Measurements from ENCODE around the gene PAK5.

PAK5 gene

DNA sequence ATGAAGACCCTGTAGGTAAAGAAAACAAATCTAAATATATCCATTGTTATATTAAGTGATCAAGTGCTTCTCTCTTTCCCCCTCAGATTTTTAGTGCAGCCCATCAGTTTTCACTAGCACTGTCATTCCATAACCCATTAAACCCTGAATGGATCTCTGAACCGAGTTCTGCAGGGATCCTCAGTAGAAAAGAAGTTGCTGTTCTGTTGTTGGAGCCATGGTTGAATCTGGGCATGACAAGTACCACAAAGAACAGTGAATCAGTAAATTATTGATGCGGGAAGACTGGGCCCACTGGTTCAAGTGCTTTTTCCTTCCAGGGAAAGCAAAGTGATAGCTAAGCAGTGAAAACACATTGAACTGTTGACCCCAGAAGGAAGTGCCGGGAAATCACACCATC lies 264.1 kb downstream of the PAK5 start:
- no peak overlapping the region for H3K27ac ChIP-seq (ENCODE audit: low read length)
- H3K36me3 ChIP-seq (ENCODE audit: control insufficient read depth, low read depth, low read length) = no peaks in the 10 kb centered on the region
- peak overlapping the region; percentile 12 for H3K4me3 ChIP-seq (ENCODE audit: low read length)
- H3K27me3 ChIP-seq (ENCODE audit: control insufficient read depth, insufficient read depth, low read length) = peaks cover 35% of the 10 kb centered on the region
- no peaks in the 10 kb centered on the region for H3K9me3 ChIP-seq (ENCODE audit: control insufficient read depth, low read depth, low read length)
- H3K4me1 ChIP-seq (ENCODE audit: control insufficient read depth, low read depth, low read length) = peaks cover 60% of the 10 kb centered on the region
- no peak overlapping the region for H3K9ac ChIP-seq (ENCODE audit: low read length)

GRCh38 chr20:9574181-9574580 lies 264.7 kb downstream of the PAK5 start:
- Histone ChIP-seq H3K9ac (ENCODE audit: low read length) (no peak overlapping the region), H3K27me3 (ENCODE audit: control insufficient read depth, insufficient read depth, low read length) (peaks cover 35% of the 10 kb centered on the region), H3K9me3 (ENCODE audit: control insufficient read depth, low read depth, low read length) (no peaks in the 10 kb centered on the region), H3K27ac (ENCODE audit: low read length) (no peak overlapping the region), H3K4me3 (ENCODE audit: low read length) (peak overlapping the region; percentile 12), H3K36me3 (ENCODE audit: control insufficient read depth, low read depth, low read length) (no peaks in the 10 kb centered on the region), H3K4me1 (ENCODE audit: control insufficient read depth, low read depth, low read length) (peaks cover 60% of the 10 kb centered on the region)

DNA sequence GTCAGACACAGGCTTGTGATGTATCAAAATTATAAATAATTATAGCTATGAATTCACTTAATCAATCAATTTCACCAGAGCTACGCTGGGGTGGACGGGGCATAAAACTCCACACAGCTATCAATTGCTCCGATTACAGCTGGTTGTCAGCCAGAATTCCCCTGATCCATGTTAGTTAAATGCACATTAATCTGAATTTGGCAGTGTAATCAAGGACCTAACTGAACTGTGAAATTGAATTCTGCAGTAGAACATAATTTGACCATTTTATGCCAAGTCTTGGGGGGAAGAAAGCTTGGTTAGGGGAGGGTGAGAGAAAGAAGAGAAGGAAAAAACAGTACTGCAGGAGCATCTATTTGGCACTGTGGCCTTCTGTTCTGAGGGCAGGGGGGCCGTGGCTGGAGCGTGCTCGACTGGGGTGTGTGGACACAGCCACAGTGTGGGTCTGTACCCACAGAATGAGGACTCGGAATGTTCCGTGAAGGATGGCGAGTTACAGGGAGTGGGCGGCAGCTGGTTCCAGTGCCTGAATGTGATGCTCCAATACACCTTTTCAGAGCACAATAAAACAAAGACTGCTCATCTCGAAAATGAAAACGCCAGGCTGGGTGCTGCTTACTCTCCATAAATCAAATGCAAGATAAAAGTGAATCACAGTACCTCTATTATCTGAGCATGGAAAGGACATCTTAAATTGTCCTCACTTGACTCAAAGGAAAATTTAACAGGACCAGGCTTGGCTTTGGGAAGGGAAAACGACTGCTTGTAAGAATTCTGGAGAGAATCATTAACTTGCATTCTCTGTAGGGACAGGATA lies 265.3 kb downstream of the PAK5 start:
- peaks cover 35% of the 10 kb centered on the region for H3K27me3 ChIP-seq (ENCODE audit: control insufficient read depth, insufficient read depth, low read length)
- peaks cover 60% of the 10 kb centered on the region for H3K4me1 ChIP-seq (ENCODE audit: control insufficient read depth, low read depth, low read length)
- no peaks in the 10 kb centered on the region for H3K36me3 ChIP-seq (ENCODE audit: control insufficient read depth, low read depth, low read length)
- peak overlapping the region; percentile 50 for H3K27ac ChIP-seq (ENCODE audit: low read length)
- no peaks in the 10 kb centered on the region for H3K9me3 ChIP-seq (ENCODE audit: control insufficient read depth, low read depth, low read length)
- H3K9ac ChIP-seq (ENCODE audit: low read length) = peak overlapping the region; percentile 65
- H3K4me3 ChIP-seq (ENCODE audit: low read length) = peak overlapping the region; percentile 12

DNA sequence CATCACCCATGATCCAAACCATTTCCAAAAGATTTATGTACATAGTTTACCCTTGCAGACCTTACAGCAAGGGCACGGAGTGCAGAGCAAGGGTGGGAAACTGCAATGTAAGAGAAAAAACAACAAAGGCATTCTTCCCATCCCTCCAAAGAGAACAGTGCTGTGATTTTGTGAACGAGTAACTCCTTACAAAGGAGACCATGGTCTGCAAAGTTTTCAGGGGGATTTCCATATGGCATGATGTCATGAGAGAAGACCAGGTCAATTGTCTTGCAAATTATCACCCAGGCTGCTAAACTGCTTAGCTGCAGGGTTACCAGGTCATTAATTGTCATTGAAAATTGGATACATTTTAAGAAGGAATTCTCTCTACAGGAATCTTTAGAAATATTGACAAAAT lies 266.2 kb downstream of the PAK5 start:
- H3K36me3 ChIP-seq (ENCODE audit: control insufficient read depth, low read depth, low read length) = no peaks in the 10 kb centered on the region
- peaks cover 35% of the 10 kb centered on the region for H3K27me3 ChIP-seq (ENCODE audit: control insufficient read depth, insufficient read depth, low read length)
- H3K9ac ChIP-seq (ENCODE audit: low read length) = peak overlapping the region; percentile 65
- peak overlapping the region; percentile 37 for H3K4me3 ChIP-seq (ENCODE audit: low read length)
- H3K9me3 ChIP-seq (ENCODE audit: control insufficient read depth, low read depth, low read length) = no peaks in the 10 kb centered on the region
- H3K27ac ChIP-seq (ENCODE audit: low read length) = peak overlapping the region; percentile 92
- H3K4me1 ChIP-seq (ENCODE audit: control insufficient read depth, low read depth, low read length) = peaks cover 60% of the 10 kb centered on the region

- H3K27ac ChIP-seq (ENCODE audit: low read length) = peak overlapping the region; percentile 92
- H3K36me3 ChIP-seq (ENCODE audit: control insufficient read depth, low read depth, low read length) = no peaks in the 10 kb centered on the region
- peaks cover 53% of the 10 kb centered on the region for H3K4me1 ChIP-seq (ENCODE audit: control insufficient read depth, low read depth, low read length)
- peak overlapping the region; percentile 65 for H3K9ac ChIP-seq (ENCODE audit: low read length)
- peaks cover 35% of the 10 kb centered on the region for H3K27me3 ChIP-seq (ENCODE audit: control insufficient read depth, insufficient read depth, low read length)
- peak overlapping the region; percentile 37 for H3K4me3 ChIP-seq (ENCODE audit: low read length)
- H3K9me3 ChIP-seq (ENCODE audit: control insufficient read depth, low read depth, low read length) = no peaks in the 10 kb centered on the region
These were observed 267.1 kb downstream of the PAK5 start for GRCh38 chr20:9571783-9572182.

DNA sequence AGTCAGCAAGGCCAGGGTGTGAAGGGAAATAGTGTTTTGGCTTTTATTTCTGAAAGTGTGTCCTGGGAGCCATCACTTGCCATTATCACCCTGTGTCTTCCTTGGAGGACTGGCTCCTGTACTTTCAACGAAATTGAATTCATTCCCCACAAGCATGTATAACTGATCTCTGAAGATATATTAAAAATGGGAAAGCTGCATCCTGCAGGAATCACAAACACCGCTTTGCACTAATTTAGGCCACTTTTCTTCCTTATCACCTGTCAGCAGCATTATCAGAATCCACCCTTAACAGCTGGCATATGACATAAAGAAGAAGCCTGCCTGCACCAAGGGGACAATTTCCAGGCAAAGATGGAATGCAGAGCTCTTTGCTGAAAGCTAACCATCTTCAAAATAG lies 268.3 kb downstream of the PAK5 start:
- H3K4me3 ChIP-seq (ENCODE audit: low read length) = no peak overlapping the region
- no peak overlapping the region for H3K27ac ChIP-seq (ENCODE audit: low read length)
- peaks cover 27% of the 10 kb centered on the region for H3K27me3 ChIP-seq (ENCODE audit: control insufficient read depth, insufficient read depth, low read length)
- H3K9me3 ChIP-seq (ENCODE audit: control insufficient read depth, low read depth, low read length) = no peaks in the 10 kb centered on the region
- no peaks in the 10 kb centered on the region for H3K36me3 ChIP-seq (ENCODE audit: control insufficient read depth, low read depth, low read length)
- peaks cover 45% of the 10 kb centered on the region for H3K4me1 ChIP-seq (ENCODE audit: control insufficient read depth, low read depth, low read length)
- no peak overlapping the region for H3K9ac ChIP-seq (ENCODE audit: low read length)

DNA sequence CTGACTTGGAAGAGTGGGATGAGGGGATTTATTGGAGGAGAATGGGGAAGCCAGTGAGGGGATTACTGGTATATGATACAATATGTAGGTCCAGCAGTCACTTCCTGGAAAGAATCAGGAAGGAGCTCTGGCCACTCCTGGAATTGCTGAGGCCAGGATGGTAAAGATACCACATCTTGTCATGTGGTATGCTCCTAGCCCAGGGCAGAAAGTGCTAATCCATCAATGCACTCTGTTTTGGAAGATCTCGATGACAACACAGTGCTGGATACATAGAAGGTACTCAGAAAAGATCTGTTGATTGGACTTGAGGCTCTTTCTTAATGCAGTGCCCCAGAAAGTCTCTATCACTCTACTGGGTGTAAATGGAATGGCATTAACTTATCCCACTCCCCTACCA lies 271.9 kb downstream of the PAK5 start:
- Histone ChIP-seq H3K4me1 (ENCODE audit: control insufficient read depth, low read depth, low read length) (peaks cover 10% of the 10 kb centered on the region), H3K27ac (ENCODE audit: low read length) (no peak overlapping the region), H3K36me3 (ENCODE audit: control insufficient read depth, low read depth, low read length) (no peaks in the 10 kb centered on the region), H3K4me3 (ENCODE audit: low read length) (no peak overlapping the region), H3K9me3 (ENCODE audit: control insufficient read depth, low read depth, low read length) (no peaks in the 10 kb centered on the region), H3K27me3 (ENCODE audit: control insufficient read depth, insufficient read depth, low read length) (peaks cover 10% of the 10 kb centered on the region), H3K9ac (ENCODE audit: low read length) (no peak overlapping the region)

DNA sequence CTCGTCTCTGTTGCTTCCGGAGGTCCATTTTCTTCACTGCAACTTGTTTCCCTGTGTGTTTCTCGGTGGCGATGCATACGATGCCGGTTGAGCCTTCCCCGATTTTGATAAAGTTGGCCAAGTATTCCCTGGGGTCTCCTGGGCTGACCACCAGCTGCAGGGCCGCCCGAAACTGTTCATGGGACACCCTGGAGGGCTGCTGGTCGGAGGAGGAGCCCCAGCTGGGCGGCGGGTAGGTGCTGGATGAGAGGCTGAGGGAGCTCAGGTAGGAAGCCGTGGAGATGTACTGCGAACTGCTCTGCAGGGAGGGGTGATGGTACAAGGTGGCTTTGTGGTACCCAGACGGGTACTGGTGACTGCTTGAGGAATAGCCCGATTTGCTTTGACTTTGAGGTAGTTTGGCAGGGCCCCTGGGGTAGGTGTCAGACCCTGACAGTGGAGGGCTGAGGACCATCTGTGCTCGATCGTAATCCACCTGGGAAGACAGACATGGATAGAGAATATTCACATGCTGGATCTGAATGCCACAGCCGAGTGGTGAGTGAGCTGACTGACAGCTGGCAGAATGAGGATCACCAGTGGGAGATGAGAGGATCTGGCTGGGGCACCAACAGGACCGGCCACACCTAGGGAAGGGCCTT lies 272.8 kb downstream of the PAK5 start:
- Histone ChIP-seq H3K9ac (ENCODE audit: low read length) (no peak overlapping the region), H3K36me3 (ENCODE audit: control insufficient read depth, low read depth, low read length) (no peaks in the 10 kb centered on the region), H3K4me3 (ENCODE audit: low read length) (no peak overlapping the region), H3K4me1 (ENCODE audit: control insufficient read depth, low read depth, low read length) (peaks cover under 1% of the 10 kb centered on the region), H3K9me3 (ENCODE audit: control insufficient read depth, low read depth, low read length) (no peaks in the 10 kb centered on the region), H3K27ac (ENCODE audit: low read length) (no peak overlapping the region), H3K27me3 (ENCODE audit: control insufficient read depth, insufficient read depth, low read length) (peaks cover 8% of the 10 kb centered on the region)

DNA sequence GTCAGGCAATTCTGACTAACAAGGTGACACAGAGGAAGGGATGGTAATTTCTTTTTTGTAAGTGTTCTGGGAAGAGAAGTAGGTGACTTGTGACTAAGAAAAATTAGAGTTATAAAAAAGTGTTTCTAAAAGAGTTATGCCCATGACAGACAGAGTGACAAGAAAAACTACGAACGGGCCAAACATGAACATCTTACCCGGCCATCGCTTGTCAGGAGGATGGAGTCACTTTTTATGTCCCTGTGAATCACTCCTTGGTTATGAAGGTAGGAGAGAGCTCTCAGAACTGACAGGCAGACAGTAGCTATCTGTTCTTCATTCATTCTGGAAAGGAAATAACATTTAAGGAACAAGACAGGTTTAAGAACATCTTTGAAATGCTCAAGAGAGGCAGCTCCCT lies 281.5 kb downstream of the PAK5 start:
- H3K36me3 ChIP-seq (ENCODE audit: control insufficient read depth, low read depth, low read length) = no peaks in the 10 kb centered on the region
- H3K27ac ChIP-seq (ENCODE audit: low read length) = no peak overlapping the region
- no peak overlapping the region for H3K9ac ChIP-seq (ENCODE audit: low read length)
- H3K4me3 ChIP-seq (ENCODE audit: low read length) = no peak overlapping the region
- no peaks in the 10 kb centered on the region for H3K27me3 ChIP-seq (ENCODE audit: control insufficient read depth, insufficient read depth, low read length)
- no peaks in the 10 kb centered on the region for H3K9me3 ChIP-seq (ENCODE audit: control insufficient read depth, low read depth, low read length)
- H3K4me1 ChIP-seq (ENCODE audit: control insufficient read depth, low read depth, low read length) = no peaks in the 10 kb centered on the region

DNA sequence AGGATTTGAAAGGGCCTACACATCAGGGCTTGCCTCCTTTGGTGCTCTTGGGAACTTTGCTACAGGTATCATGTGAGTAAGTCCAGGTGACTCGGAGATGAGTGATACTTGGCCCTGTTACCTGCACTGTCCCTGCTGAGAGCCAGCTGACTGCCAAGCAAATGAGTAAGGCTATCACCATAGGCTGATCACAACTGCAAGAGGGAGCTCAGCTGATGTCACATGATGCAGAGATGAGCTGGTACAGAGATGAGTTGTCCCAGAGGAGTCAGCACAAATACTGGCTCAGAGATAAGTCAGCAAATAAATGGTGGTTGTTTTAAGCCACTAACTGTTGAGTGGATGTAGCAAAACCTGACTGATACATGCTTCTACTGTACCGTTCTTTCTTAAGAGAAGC lies 283.1 kb downstream of the PAK5 start:
- no peaks in the 10 kb centered on the region for H3K9me3 ChIP-seq (ENCODE audit: control insufficient read depth, low read depth, low read length)
- no peaks in the 10 kb centered on the region for H3K27me3 ChIP-seq (ENCODE audit: control insufficient read depth, insufficient read depth, low read length)
- no peak overlapping the region for H3K27ac ChIP-seq (ENCODE audit: low read length)
- H3K4me3 ChIP-seq (ENCODE audit: low read length) = no peak overlapping the region
- H3K36me3 ChIP-seq (ENCODE audit: control insufficient read depth, low read depth, low read length) = no peaks in the 10 kb centered on the region
- no peak overlapping the region for H3K9ac ChIP-seq (ENCODE audit: low read length)
- no peaks in the 10 kb centered on the region for H3K4me1 ChIP-seq (ENCODE audit: control insufficient read depth, low read depth, low read length)

DNA sequence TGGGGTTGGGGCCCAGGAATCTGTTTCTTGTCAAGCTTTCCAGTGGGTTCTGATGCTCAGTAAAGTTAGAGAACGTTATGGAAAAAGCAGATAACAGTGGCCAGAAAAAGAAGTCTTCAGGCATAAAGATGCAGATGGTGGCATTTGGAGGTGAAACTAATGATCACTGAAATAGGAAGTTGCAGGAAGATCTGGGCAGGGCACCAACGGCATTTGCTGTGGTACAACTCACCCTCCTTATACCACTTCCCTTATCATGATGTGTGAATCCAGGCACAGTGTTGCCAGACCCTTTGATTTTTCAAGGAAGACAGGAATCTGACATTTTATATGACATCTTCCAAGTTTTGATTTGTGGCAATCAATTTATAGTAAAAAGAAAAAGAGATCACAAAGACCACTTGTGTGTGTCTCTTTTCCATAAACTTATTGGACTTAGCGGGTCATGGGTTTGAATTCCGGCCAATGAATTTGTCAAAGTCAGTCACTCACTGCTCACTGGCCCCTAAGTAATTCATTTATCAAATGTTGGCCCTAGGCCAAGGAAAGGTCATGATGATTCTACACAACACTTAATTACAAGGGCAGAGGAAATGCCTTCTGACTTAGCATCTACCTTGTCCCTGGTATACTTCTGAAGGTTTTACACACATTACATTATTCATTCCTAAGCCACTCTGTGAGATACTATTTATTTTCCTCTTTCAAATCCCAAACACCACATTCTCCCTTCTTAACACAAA lies 286.9 kb downstream of the PAK5 start:
- no peaks in the 10 kb centered on the region for H3K27me3 ChIP-seq (ENCODE audit: control insufficient read depth, insufficient read depth, low read length)
- H3K9ac ChIP-seq (ENCODE audit: low read length) = no peak overlapping the region
- no peak overlapping the region for H3K4me3 ChIP-seq (ENCODE audit: low read length)
- H3K9me3 ChIP-seq (ENCODE audit: control insufficient read depth, low read depth, low read length) = no peaks in the 10 kb centered on the region
- no peaks in the 10 kb centered on the region for H3K36me3 ChIP-seq (ENCODE audit: control insufficient read depth, low read depth, low read length)
- no peak overlapping the region for H3K27ac ChIP-seq (ENCODE audit: low read length)
- no peaks in the 10 kb centered on the region for H3K4me1 ChIP-seq (ENCODE audit: control insufficient read depth, low read depth, low read length)

Measured in iPS-18a (cell line).